SK-N-SH (cell line): ENCODE results near the gene STOML2. TPM values are rescaled to one million over a fixed set of nuclear protein-coding genes. Genes with fewer than 3 reads are reported as not detected.

Experiments used
- CTCF ChIA-PET: fragments of 300-600, 350-600 bp; formaldehyde crosslinking; extraction: SDS; loops from one replicate; lab custom pipeline; 2021; lab: Yijun Ruan, JAX
- POLR2A ChIA-PET: fragments of 350-600 bp; sonication (Branson Sonifier 250); formaldehyde crosslinking; extraction: SDS; loops from one replicate; lab custom pipeline; 2020; ENCODE audit warnings: antibody characterized with exemption, inconsistent platforms; lab: Yijun Ruan, JAX
- DNase-seq: peaks from one replicate; pipeline ENCODE4 v3.0.0; 2012
- H2AFZ ChIP-seq: fragments of 200-600 bp; sonication (generic); 2 replicates; pipeline ENCODE4 v1.8.1; 2016; ENCODE audit warnings: antibody characterized with exemption, mild to moderate bottlenecking, low read depth
- H3F3A ChIP-seq: fragments of 200-600 bp; sonication (generic); replicated peaks from 2 replicates; pipeline ENCODE3; 2016; ENCODE audit warnings: antibody characterized with exemption, mild to moderate bottlenecking; ENCODE audit not compliant: insufficient read depth
- H3K27ac ChIP-seq, 2 experiments: fragments of 200-500 bp in 1 of 2; fragments of 200-600 bp in 1 of 2; sonication (Bioruptor generic) in 1 of 2; sonication (generic), shearing (Covaris generic) in 1 of 2; 2 replicates each; pipeline versions ENCODE4 v1.5.1 to v1.6.1; 2014 to 2016; ENCODE audit warnings: low read depth in 2 of 2, inconsistent platforms in 1 of 2, low read length in 1 of 2, mild to moderate bottlenecking in 1 of 2, mixed read lengths in 1 of 2
- H3K27me3 ChIP-seq: fragments of 200-600 bp; sonication (generic), shearing (Covaris generic); 2 replicates; pipeline ENCODE4 v1.6.1; 2016; ENCODE audit warnings: mixed run types; ENCODE audit not compliant: insufficient read depth
- H3K36me3 ChIP-seq, 2 experiments: fragments of 200-500 bp in 1 of 2; fragments of 200-600 bp in 1 of 2; sonication (Bioruptor generic) in 1 of 2; sonication (generic) in 1 of 2; replicated peaks in 1 of 2; 2 replicates each; pipeline versions ENCODE3 to v1.5.1; 2014 to 2016; ENCODE audit warnings: low read length in 1 of 2, mild to moderate bottlenecking in 1 of 2; ENCODE audit not compliant: insufficient read depth in 2 of 2, control insufficient read depth in 1 of 2
- H3K4me1 ChIP-seq, 2 experiments: fragments of 200-500 bp in 1 of 2; fragments of 200-600 bp in 1 of 2; sonication (Bioruptor generic) in 1 of 2; sonication (generic), shearing (Covaris generic) in 1 of 2; 2 replicates each; pipeline versions ENCODE4 v1.5.1 to v1.6.1; 2014 to 2016; ENCODE audit warnings: low read depth in 1 of 2, low read length in 1 of 2, mixed run types in 1 of 2; ENCODE audit not compliant: insufficient read depth in 2 of 2, control insufficient read depth in 1 of 2
- H3K4me2 ChIP-seq: fragments of 200-600 bp; sonication (generic), shearing (Covaris generic); 2 replicates; pipeline ENCODE4 v1.6.1; 2017; ENCODE audit warnings: mixed run types
- H3K4me3 ChIP-seq, 2 experiments: fragments of 200-500 bp in 1 of 2; fragments of 200-600 bp in 1 of 2; sonication (Bioruptor generic) in 1 of 2; sonication (generic), shearing (Covaris generic) in 1 of 2; 2 replicates each; pipeline versions ENCODE4 v1.5.1 to v1.8.1; 2014 to 2016; ENCODE audit warnings: low read depth in 2 of 2, inconsistent platforms in 1 of 2, low read length in 1 of 2, mild to moderate bottlenecking in 1 of 2, mixed read lengths in 1 of 2, moderate library complexity in 1 of 2
- H3K79me2 ChIP-seq: fragments of 200-600 bp; sonication (generic); 2 replicates; pipeline ENCODE4 v1.8.1; 2017; ENCODE audit warnings: mild to moderate bottlenecking; ENCODE audit not compliant: insufficient read depth
- H3K9ac ChIP-seq: fragments of 200-600 bp; sonication (generic); 2 replicates; pipeline ENCODE4 v1.6.1; 2017; ENCODE audit warnings: mixed run types
- H3K9me2 ChIP-seq: fragments of 200-600 bp; sonication (generic); 2 replicates; pipeline ENCODE4 v1.6.1; 2017; ENCODE audit warnings: mixed run types
- H3K9me3 ChIP-seq: fragments of 200-600 bp; sonication (generic); 2 replicates; pipeline ENCODE4 v1.6.1; 2017; ENCODE audit warnings: mixed run types, mild to moderate bottlenecking, moderate library complexity
- H4K20me1 ChIP-seq: fragments of 200-600 bp; sonication (generic); 2 replicates; pipeline ENCODE4 v1.6.1; 2017; ENCODE audit warnings: mild to moderate bottlenecking, mixed run types; ENCODE audit not compliant: insufficient read depth
- CHD2 ChIP-seq: fragments of 150-350 bp; IDR thresholded peaks from 2 replicates; pipeline ENCODE4 v1.6.1; 2018; ENCODE audit warnings: low read length; ENCODE audit not compliant: partially characterized antibody
- ELF1 ChIP-seq: IDR thresholded peaks from 2 replicates; pipeline ENCODE4 v1.4.0; 2012
- EP300 ChIP-seq, 2 experiments: IDR thresholded peaks; 2 replicates each; pipeline versions ENCODE4 v1.4.0 to v1.6.1; 2012; ENCODE audit warnings: borderline replicate concordance in 1 of 2, low read depth in 1 of 2, low read length in 1 of 2
- EZH2phosphoT487 ChIP-seq: fragments of 200-600 bp; sonication (generic); IDR thresholded peaks from 2 replicates; pipeline ENCODE4 v1.6.1; 2017; ENCODE audit warnings: low read depth, mixed run types, mild to moderate bottlenecking, antibody characterized with exemption, moderate library complexity, borderline replicate concordance
- FOSL2 ChIP-seq: IDR thresholded peaks from 2 replicates; pipeline ENCODE4 v1.4.0; 2012; ENCODE audit warnings: low read depth, mild to moderate bottlenecking, moderate library complexity, borderline replicate concordance
- FOXJ3 ChIP-seq: sonication (generic); formaldehyde crosslinking; IDR thresholded peaks from 2 replicates; pipeline ENCODE4 v1.5.1; 2020; ENCODE audit warnings: mild to moderate bottlenecking, missing genetic modification reagents
- GATA2 ChIP-seq: sonication (generic); formaldehyde crosslinking; IDR thresholded peaks from 2 replicates; pipeline ENCODE4 v1.5.0; 2020; ENCODE audit warnings: mild to moderate bottlenecking, missing genetic modification reagents
- JUND ChIP-seq: IDR thresholded peaks from 2 replicates; pipeline ENCODE4 v1.4.0; 2012
- NFIC ChIP-seq: IDR thresholded peaks from 2 replicates; pipeline ENCODE4 v1.4.0; 2012; ENCODE audit warnings: borderline replicate concordance
- NRF1 ChIP-seq: IDR thresholded peaks from 2 replicates; pipeline ENCODE4 v1.6.1; 2012; ENCODE audit warnings: low read depth, mild to moderate bottlenecking, low read length
- SIN3A ChIP-seq: IDR thresholded peaks from 2 replicates; pipeline ENCODE4 v1.6.1; 2012; ENCODE audit warnings: low read depth, mild to moderate bottlenecking, low read length, moderate library complexity, borderline replicate concordance
- TAF1 ChIP-seq: IDR thresholded peaks from 2 replicates; pipeline ENCODE4 v1.6.1; 2012; ENCODE audit warnings: low read depth, mild to moderate bottlenecking, low read length, moderate library complexity, borderline replicate concordance
- TCF12 ChIP-seq: IDR thresholded peaks from 2 replicates; pipeline ENCODE4 v1.4.0; 2012
- YY1 ChIP-seq: IDR thresholded peaks from 2 replicates; pipeline ENCODE4 v1.4.0; 2012; ENCODE audit warnings: low read depth, mild to moderate bottlenecking
- WGBS: methylation state at CpG from one replicate; pipeline ENCODE4 v1.1.6; 2017; ENCODE audit warnings: low lambda C conversion rate; 5-methylcytosine and 5-hydroxymethylcytosine counted together
- polyA plus RNA-seq, 3 experiments: library from polyadenylated mRNA; depleted of rRNA; stranded (reverse); fragments of >200 nt; gene quantifications; 2 replicates each; pipeline ENCODE4 v1.2.3, GENCODE V29; 2012
- TF ChIP-seq, protein P1 (sequence below): IDR thresholded peaks from 2 replicates; pipeline ENCODE4 v1.4.0; 2012; ENCODE audit warnings: low read depth, borderline replicate concordance
- TF ChIP-seq, protein P2 (sequence below): fragments of 200-600 bp; sonication (generic); IDR thresholded peaks from 2 replicates; pipeline ENCODE4 v1.6.1; 2017; ENCODE audit warnings: antibody characterized with exemption, mild to moderate bottlenecking, moderate library complexity
- TF ChIP-seq, protein P3 (sequence below): IDR thresholded peaks from 2 replicates; pipeline ENCODE4 v1.4.0; 2012; ENCODE audit warnings: low read depth, borderline replicate concordance
- TF ChIP-seq, protein P4 (sequence below): IDR thresholded peaks from 2 replicates; pipeline ENCODE4 v1.6.1; 2012; ENCODE audit warnings: mild to moderate bottlenecking, low read depth, low read length, moderate library complexity

Gene STOML2
- polyA plus RNA-seq, 1 of the 3 experiments (the other 2 are of a cell fraction) = 232 TPM

DNA sequence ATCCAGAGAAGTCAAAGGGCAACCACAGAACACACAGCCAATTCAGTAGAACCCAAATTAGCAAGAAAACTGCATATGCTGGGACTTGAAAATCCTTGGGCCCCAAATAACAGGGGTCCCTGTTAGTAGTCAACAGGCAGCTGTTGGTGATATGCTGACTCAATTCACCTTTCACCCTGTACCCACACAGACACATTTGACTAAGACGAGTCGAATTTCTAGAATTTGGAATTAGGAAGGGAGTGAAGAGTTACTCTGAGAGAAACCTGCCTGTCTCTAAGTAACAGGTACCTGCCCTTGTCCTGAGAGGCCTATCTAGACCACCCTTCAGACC is 29.7 kb downstream of the STOML2 start:
- Histone ChIP-seq H3K79me2 (peaks cover 54% of the 10 kb centered on the region), H3K27me3 (no peaks in the 10 kb centered on the region), H3K27ac (peak overlapping the region; percentile 73 to 76), H3K4me3 (no peak overlapping the region), H3K4me2 (no peak overlapping the region), H3K4me1 (peaks cover 25 to 28% of the 10 kb centered on the region in 2 experiments), H3F3A (peaks cover 24% of the 10 kb centered on the region), H2AFZ (peak overlapping the region; percentile 81), H3K9me2 (no peaks in the 10 kb centered on the region), H3K36me3 (peaks cover 23 to 37% of the 10 kb centered on the region in 2 experiments), H4K20me1 (peaks cover 41% of the 10 kb centered on the region), H3K9me3 (no peaks in the 10 kb centered on the region), H3K9ac (peak overlapping the region; percentile 38; the same call in 1 of the 2 replicates)
- 100% methylated on average over 2 of the region's 2 CpGs for WGBS
- ChIA-PET CTCF (no interaction called here), POLR2A (no interaction called here)
- no peak for DNase-seq
- TF ChIP-seq GATA2 (CRISPR knock-in tag) = no peak

DNA sequence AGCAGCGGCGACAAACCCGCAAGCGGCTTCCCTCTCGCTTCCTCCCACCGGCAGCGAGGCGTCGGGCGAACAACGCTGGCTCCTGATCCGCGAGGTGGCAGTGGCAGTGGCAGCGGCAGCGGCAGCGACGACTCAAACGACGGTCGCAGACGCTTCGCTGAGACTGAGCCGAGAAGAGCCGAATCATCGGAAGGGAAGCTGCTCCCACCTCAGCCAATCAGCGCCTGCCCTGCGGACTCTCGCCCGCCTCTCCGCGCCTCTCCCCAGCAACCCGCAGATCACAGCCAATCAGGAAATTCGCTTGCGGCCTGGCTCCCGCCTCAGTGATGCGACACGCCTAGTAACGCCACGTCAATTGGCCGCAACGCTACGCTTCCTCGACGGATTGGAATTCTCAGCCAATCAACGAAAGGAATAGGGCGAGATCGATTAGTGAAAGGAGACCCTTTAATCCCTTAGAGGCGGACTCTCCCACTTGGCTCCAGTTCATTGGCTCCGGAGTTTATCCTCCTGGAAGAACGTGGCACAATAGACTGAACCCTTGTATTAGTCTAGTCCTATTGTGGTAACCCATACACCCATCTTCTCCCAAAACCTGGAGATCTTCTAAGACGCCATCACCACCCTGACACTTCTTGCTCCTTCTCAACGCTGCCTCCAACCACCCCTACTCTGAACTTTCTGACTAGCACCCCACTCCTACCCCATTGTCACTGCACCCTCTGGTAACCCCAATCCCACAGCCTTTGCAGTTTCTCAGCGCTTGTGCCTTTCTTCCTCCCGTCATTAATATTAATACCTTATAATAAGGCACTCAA is 30.3 kb downstream of the STOML2 start, which contains the start of gene VCP:
Gene VCP, minus strand, starts transcription at position 165 of the 818 bp plus-strand sequence. CDS start 272 bp downstream, outside the sequence.
- Histone ChIP-seq H3K27me3 (no peaks in the 10 kb centered on the region), H3K4me3 (peak within 1 kb of the TSS; percentile 89 to 97), H2AFZ (peak within 1 kb of the TSS; percentile 81), H3F3A (peaks cover 24% of the 10 kb centered on the region), H3K27ac (peak within 1 kb of the TSS; percentile 97 to 100), H3K4me1 (peaks cover 21 to 22% of the 10 kb centered on the region in 2 experiments), H3K79me2 (peaks cover 54% of the 10 kb centered on the region), H3K36me3 (peaks cover 23 to 42% of the 10 kb centered on the region in 2 experiments), H3K9ac (peak within 1 kb of the TSS; percentile 100), H3K9me2 (no peaks in the 10 kb centered on the region), H3K4me2 (peak within 1 kb of the TSS; percentile 95), H4K20me1 (peaks cover 47% of the 10 kb centered on the region), H3K9me3 (no peaks in the 10 kb centered on the region)
- ChIA-PET POLR2A (interaction anchor here (0.8 to 2.6 kb wide), 13 partner anchors 7 to 173 kb away, joined by 3 to 16 read pairs (median 5); partner anchors contain the start of genes DNAJB5, FANCG, PIGO and STOML2), CTCF (interaction anchor here (1.0 to 3.2 kb wide), 7 partner anchors 8 to 80 kb away, joined by 3 to 19 read pairs (median 4); partner anchors contain the start of genes FANCG and PIGO)
- DNase-seq = peak; percentile 96
- WGBS = 15% methylated on average over 25 of the region's 54 CpGs
- TF ChIP-seq SIN3A (peak; percentile 59; the same call in 1 of the 2 replicates), NRF1 (no peak), FOSL2 (no peak), TAF1 (peak; percentile 86), CHD2 (peak; percentile 95), YY1 (no peak), FOXJ3 (CRISPR knock-in tag) (no peak), EZH2phosphoT487 (no peak), TCF12 (no peak), ELF1 (peak; percentile 65; the same call in 1 of the 2 replicates), EP300 (IDR thresholded peaks at IDR 0.05; ENCODE audit: borderline replicate concordance in 1 of 2, low read depth in 1 of 2, low read length in 1 of 2) (peak in 1 of 2 experiments; percentile 87; a peak in 2 of 4 replicates), NFIC (no peak), JUND (no peak)
- TF ChIP-seq, protein P1, sequence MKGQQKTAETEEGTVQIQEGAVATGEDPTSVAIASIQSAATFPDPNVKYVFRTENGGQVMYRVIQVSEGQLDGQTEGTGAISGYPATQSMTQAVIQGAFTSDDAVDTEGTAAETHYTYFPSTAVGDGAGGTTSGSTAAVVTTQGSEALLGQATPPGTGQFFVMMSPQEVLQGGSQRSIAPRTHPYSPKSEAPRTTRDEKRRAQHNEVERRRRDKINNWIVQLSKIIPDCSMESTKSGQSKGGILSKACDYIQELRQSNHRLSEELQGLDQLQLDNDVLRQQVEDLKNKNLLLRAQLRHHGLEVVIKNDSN = no peak
- TF ChIP-seq, protein P2, sequence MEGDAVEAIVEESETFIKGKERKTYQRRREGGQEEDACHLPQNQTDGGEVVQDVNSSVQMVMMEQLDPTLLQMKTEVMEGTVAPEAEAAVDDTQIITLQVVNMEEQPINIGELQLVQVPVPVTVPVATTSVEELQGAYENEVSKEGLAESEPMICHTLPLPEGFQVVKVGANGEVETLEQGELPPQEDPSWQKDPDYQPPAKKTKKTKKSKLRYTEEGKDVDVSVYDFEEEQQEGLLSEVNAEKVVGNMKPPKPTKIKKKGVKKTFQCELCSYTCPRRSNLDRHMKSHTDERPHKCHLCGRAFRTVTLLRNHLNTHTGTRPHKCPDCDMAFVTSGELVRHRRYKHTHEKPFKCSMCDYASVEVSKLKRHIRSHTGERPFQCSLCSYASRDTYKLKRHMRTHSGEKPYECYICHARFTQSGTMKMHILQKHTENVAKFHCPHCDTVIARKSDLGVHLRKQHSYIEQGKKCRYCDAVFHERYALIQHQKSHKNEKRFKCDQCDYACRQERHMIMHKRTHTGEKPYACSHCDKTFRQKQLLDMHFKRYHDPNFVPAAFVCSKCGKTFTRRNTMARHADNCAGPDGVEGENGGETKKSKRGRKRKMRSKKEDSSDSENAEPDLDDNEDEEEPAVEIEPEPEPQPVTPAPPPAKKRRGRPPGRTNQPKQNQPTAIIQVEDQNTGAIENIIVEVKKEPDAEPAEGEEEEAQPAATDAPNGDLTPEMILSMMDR = no peak
- TF ChIP-seq, protein P3, sequence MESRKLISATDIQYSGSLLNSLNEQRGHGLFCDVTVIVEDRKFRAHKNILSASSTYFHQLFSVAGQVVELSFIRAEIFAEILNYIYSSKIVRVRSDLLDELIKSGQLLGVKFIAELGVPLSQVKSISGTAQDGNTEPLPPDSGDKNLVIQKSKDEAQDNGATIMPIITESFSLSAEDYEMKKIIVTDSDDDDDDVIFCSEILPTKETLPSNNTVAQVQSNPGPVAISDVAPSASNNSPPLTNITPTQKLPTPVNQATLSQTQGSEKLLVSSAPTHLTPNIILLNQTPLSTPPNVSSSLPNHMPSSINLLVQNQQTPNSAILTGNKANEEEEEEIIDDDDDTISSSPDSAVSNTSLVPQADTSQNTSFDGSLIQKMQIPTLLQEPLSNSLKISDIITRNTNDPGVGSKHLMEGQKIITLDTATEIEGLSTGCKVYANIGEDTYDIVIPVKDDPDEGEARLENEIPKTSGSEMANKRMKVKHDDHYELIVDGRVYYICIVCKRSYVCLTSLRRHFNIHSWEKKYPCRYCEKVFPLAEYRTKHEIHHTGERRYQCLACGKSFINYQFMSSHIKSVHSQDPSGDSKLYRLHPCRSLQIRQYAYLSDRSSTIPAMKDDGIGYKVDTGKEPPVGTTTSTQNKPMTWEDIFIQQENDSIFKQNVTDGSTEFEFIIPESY = no peak
- TF ChIP-seq, protein P4, sequence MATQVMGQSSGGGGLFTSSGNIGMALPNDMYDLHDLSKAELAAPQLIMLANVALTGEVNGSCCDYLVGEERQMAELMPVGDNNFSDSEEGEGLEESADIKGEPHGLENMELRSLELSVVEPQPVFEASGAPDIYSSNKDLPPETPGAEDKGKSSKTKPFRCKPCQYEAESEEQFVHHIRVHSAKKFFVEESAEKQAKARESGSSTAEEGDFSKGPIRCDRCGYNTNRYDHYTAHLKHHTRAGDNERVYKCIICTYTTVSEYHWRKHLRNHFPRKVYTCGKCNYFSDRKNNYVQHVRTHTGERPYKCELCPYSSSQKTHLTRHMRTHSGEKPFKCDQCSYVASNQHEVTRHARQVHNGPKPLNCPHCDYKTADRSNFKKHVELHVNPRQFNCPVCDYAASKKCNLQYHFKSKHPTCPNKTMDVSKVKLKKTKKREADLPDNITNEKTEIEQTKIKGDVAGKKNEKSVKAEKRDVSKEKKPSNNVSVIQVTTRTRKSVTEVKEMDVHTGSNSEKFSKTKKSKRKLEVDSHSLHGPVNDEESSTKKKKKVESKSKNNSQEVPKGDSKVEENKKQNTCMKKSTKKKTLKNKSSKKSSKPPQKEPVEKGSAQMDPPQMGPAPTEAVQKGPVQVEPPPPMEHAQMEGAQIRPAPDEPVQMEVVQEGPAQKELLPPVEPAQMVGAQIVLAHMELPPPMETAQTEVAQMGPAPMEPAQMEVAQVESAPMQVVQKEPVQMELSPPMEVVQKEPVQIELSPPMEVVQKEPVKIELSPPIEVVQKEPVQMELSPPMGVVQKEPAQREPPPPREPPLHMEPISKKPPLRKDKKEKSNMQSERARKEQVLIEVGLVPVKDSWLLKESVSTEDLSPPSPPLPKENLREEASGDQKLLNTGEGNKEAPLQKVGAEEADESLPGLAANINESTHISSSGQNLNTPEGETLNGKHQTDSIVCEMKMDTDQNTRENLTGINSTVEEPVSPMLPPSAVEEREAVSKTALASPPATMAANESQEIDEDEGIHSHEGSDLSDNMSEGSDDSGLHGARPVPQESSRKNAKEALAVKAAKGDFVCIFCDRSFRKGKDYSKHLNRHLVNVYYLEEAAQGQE = no peak
